Measurements from ENCODE around the gene STK10. TPM values are rescaled to one million over a fixed set of nuclear protein-coding genes. Genes with fewer than 3 reads are reported as not detected.

The STK10 gene
- 100 to 1,000 TPM; 140 to 158 TPM for total RNA-seq

DNA sequence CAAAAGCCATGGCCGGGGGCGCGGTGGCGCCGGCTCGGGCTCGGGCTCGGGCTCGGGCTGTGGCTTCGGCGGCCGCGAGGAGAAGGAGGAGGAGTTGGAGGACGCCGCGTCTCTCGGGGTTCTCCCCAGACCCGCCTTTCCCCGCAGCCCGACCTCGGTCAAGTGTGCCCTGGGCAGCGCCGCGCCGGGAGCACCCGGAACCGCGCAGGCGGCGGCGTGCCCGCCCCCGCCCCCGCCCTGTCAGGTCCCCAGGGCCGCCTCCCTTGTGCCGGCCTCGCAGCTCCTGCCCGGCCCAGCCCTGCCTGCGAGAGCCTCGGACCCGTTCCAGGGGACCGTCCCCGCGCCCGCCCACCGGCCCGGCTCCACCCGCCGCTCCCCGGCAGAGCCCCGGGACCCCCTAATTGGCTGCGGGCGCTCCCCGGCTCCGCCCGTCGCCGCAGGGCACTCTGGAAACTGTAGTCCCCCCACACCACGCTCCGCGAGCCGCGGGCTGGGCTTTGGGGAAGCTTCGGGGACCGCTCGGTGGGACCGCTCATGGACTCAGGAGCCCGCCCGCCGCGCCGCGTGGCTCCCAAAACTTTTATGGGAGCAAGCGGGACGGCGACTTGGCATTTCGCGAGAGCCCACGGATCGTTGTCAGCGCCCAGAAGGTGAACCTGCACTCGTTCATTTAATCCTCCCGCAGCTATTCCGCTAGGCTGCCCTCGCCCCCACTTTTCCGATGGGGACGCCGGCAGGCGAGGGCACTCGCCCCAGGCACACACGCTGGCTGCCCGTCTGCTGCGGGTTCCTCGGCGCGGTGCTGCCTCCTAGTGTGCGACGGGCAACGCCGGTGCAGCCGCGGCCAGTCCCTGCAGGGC, at the start of gene STK10:
STK10 (minus strand) TSS at position 192 of the 860 bp plus-strand sequence; CDS start at position 10, 182 bp downstream.
- Mint-ChIP-seq H3K36me3 (ENCODE audit: low read depth) (peaks cover 44% of the 10 kb centered on the region), H3K4me3 (peak within 1 kb of the TSS; percentile 97), H3K4me1 (peaks cover 18% of the 10 kb centered on the region), H3K27ac (peak within 1 kb of the TSS; percentile 97), H3K9me3 (no peaks in the 10 kb centered on the region), H3K27me3 (no peaks in the 10 kb centered on the region)
- peak; percentile 61 for ATAC-seq (replicated peaks)

DNA sequence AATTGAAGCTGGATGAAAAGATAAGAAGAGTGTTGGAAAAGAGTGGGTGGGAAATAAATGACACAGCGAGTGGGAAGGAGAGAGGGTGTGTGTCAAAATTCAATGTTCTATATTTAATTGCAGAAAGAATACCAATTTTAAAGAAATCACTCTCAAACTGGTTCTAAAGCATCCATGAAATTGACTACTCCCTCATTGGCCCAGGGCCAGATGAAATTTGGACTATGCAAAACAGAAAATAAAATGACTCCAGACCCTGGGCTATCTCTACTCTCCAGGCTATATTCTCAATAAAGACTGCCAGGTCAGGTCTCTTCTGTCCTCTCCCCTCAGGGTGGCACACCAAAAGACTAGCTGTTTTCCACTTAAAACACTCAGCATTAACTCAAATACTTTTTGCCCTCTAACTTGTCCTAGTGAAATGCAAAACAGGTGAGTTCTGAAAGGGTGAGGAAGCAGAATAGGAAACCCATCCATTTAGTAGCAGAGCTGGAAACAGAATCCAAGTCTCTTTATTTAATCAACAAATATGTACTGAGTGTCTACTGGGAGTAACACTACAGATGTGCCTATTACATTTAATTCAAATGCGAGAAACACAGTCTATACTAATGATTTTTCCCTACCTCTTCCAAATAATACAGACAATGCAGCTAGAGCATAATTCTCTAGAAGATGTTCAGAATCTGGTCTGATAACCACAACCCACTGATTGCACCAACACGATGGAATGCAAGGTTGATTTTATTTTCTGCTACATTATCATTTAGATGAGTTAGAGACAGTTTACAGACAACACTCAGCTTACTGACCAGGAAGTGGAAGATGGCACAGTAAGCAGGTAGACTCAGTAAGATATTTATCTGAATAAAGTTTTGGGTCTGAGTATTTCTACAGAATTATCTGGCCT, 48.1 kb upstream of the STK10 start:
- no peak overlapping the region for H3K27ac Mint-ChIP-seq
- H3K36me3 Mint-ChIP-seq (ENCODE audit: low read depth), result peaks cover 33% of the 10 kb centered on the region
- H3K4me3 Mint-ChIP-seq, result no peak overlapping the region
- no peak for ATAC-seq (replicated peaks)
- no peaks in the 10 kb centered on the region for H3K9me3 Mint-ChIP-seq
- H3K27me3 Mint-ChIP-seq, result no peaks in the 10 kb centered on the region
- H3K4me1 Mint-ChIP-seq, result peaks cover 35% of the 10 kb centered on the region

DNA sequence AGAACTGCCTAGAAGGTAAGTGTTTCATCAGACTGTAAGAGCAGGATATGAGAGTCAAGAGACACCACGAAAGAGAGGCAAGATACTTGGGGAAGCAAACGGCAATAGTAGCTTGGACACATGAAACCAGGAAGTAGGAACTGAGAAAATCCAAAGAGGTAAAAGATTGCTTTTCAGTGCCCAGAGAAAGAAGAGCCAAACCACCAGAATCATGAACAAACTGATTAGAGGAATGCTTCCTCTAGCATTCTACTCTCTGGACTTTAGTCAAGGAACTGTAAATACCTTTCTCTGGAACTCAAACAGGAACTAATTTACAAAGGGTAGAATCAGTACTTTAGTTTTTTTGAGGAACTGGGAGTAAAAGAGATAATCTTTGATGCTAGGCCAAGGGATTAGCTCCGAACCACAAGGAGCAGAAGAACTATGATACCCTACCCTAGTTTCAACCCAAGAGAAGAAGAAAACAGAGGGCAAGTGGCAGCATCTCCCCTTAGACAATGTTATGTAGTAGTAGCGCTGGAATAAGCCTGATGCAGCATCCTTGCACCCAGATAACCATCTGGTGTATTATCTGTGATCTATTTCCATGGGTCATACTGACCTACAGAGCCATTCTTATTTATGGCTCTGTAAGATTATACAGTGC, 47.2 kb upstream of the STK10 start:
- Mint-ChIP-seq H3K4me1 (peaks cover 37% of the 10 kb centered on the region), H3K27me3 (no peaks in the 10 kb centered on the region), H3K9me3 (no peaks in the 10 kb centered on the region), H3K27ac (no peak overlapping the region), H3K4me3 (no peak overlapping the region), H3K36me3 (ENCODE audit: low read depth) (peaks cover 41% of the 10 kb centered on the region)
- ATAC-seq (replicated peaks), result peak; percentile 14

DNA sequence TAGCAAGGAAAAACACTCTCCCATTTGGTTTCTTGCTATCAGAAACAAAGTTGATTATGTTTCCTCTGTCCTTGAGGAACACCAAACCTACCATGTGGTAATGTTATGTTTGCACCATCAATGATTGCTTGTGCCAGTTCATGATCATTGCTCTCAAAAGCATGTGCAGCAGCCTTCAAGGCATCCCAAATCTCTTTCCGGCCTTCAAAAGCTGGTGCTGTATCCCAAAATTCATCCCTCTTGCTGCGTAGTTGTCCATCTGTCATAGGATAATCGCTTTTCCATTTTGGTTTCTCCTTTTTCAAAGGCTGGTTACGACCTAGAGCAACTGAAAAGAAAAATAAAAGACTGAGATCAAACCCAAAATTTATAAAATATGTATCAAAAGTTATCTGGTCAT, 46.0 kb upstream of the STK10 start:
- Mint-ChIP-seq H3K4me1 (peaks cover 42% of the 10 kb centered on the region), H3K27me3 (no peaks in the 10 kb centered on the region), H3K4me3 (no peak overlapping the region), H3K9me3 (no peaks in the 10 kb centered on the region), H3K27ac (no peak overlapping the region), H3K36me3 (ENCODE audit: low read depth) (peaks cover 49% of the 10 kb centered on the region)
- no peak for ATAC-seq (replicated peaks)

DNA sequence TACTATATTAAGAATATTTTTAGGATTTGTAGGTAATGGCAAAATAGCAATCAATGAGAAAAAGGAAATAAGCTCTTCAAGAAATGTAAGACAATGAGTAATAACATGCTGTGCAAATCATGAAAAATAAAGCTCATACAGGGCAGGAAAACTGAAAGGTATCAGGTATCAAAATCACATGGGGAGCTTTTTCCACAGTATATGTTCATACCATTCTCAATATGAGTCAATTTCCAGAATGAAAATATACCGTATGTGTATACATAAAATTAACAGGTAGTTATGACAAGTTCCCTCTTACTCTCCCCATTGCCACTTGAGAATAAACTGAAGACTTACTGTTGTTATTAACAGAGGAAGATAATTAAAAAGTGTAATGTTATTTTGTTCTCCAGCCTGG, 41.9 kb upstream of the STK10 start:
- peak overlapping the region; percentile 1 for H3K4me3 Mint-ChIP-seq
- ATAC-seq (replicated peaks), result peak; percentile 96
- H3K9me3 Mint-ChIP-seq, result no peaks in the 10 kb centered on the region
- peaks cover 15% of the 10 kb centered on the region for H3K4me1 Mint-ChIP-seq
- no peaks in the 10 kb centered on the region for H3K27me3 Mint-ChIP-seq
- H3K36me3 Mint-ChIP-seq (ENCODE audit: low read depth), result peaks cover 77% of the 10 kb centered on the region
- H3K27ac Mint-ChIP-seq, result peak overlapping the region; percentile 27

DNA sequence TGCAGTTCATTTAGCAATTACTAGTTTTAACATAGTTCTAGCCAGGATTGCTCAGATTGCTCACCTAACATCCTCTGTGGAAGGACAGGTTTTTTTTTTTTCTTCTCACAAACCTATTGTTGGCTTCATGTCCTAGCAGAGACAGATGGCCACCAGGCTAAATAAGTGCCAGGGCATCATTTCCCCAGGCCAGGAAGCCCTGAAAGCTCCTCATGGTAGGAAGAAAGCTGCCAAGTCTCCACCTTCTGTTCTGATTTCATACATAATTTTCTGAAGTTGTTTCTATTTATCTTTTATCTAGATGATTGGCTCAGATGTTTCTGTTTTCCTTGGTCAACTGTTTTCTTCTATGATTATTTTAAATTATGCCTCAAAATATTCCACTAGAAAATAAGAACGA, 37.0 kb upstream of the STK10 start:
- Mint-ChIP-seq H3K27me3 (no peaks in the 10 kb centered on the region), H3K27ac (peak overlapping the region; percentile 84), H3K4me3 (peak overlapping the region; percentile 24), H3K4me1 (peaks cover 29% of the 10 kb centered on the region), H3K9me3 (no peaks in the 10 kb centered on the region), H3K36me3 (ENCODE audit: low read depth) (peaks cover 51% of the 10 kb centered on the region)
- no peak for ATAC-seq (replicated peaks)

DNA sequence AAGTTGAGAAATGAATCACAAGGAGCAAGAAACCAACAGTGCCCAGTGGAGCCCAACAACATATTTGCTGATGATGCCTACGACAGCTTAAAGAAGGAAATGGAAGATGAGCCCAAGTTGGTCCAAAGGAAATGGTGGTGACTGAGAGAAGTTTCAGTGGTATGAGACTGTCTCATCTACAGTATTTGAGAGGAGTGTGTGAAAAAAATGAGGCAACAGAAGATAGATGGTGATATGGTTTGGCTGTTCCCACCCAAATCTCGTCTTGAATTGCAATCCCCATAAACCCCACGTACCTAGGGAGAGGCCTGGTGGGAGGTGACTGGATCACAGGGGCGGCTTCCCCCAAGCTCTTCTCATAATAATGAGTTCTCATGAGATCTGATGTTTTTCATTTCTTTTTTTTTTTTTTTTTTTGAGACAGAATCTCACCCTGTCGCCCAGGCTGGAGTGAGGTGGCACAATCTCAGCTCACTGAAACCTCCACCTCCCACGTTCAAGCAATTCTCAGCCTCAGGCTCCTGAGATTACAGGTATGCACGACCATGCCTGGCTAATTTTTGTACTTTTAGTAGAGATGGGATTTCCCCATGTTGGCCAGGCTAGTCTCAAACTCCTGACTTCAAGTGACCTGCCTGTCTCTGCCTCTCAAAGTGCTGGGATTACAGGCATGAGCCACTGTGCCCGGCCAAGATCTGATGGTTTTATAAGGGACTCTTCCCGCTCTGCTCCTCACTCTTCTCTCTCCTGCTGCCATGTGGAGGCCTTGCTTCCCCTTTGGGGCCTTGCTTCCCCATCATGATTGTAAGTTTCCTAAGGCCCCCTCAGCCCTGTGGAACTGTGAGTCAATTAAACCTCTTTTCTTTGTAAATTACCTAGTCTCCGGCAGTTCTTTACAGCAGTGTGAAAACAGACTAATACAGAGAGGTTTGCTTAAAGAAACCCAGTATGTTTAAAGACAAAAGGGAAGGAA, 36.2 kb upstream of the STK10 start:
- H3K4me1 Mint-ChIP-seq, result peaks cover 25% of the 10 kb centered on the region
- peaks cover 54% of the 10 kb centered on the region for H3K36me3 Mint-ChIP-seq (ENCODE audit: low read depth)
- peak overlapping the region; percentile 84 for H3K27ac Mint-ChIP-seq
- no peaks in the 10 kb centered on the region for H3K27me3 Mint-ChIP-seq
- no peaks in the 10 kb centered on the region for H3K9me3 Mint-ChIP-seq
- H3K4me3 Mint-ChIP-seq, result peak overlapping the region; percentile 24
- ATAC-seq (replicated peaks), result peak; percentile 91

DNA sequence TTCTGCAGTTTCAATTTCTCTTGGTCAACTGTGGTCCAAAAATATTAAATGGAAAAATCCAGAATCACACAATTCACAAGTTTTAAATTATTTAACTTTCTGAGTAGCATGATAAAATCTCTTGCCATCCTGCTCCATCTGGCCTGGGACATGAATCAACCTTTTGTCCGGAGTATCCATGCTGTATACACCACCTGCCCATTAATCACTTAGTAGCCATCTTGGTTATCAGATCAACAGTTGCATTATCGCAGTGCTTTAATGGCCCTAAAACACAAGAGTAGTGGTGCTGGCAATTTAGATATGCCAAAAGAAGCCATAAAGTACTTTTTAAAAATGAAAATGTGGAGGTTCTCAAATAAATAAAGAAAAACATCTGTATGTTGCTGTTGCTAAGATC, 31.3 kb upstream of the STK10 start:
- peaks cover 21% of the 10 kb centered on the region for H3K4me1 Mint-ChIP-seq
- H3K36me3 Mint-ChIP-seq (ENCODE audit: low read depth), result peaks cover 64% of the 10 kb centered on the region
- no peak for ATAC-seq (replicated peaks)

DNA sequence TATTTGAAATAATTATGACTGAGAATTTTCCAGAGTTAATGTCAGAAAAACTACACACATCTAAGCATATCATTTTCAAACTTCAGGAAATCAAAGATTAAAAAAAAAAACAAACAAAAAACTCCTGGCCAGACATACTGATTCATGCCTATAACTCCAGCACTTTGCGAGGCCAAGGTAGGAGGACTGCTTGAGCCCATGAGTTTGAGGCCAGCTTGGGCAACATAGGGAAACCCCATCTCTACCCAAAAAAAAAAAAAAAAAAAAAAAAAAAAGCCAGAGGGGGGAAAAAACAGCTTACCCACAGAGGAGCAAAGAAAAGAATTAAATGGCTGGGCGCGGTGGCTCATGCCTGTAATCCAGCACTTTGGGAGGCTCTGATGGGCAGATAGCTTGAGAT, 28.3 kb upstream of the STK10 start:
- H3K9me3 Mint-ChIP-seq, result no peaks in the 10 kb centered on the region
- no peak overlapping the region for H3K4me3 Mint-ChIP-seq
- H3K4me1 Mint-ChIP-seq, result peaks cover 6% of the 10 kb centered on the region
- no peaks in the 10 kb centered on the region for H3K27me3 Mint-ChIP-seq
- H3K27ac Mint-ChIP-seq, result no peak overlapping the region
- H3K36me3 Mint-ChIP-seq (ENCODE audit: low read depth), result peaks cover 74% of the 10 kb centered on the region
- ATAC-seq (replicated peaks), result no peak

More for the DNA sequence above, 31.3 kb upstream of the STK10 start:
- Mint-ChIP-seq H3K27me3 (no peaks in the 10 kb centered on the region), H3K9me3 (no peaks in the 10 kb centered on the region), H3K4me3 (no peak overlapping the region), H3K27ac (no peak overlapping the region)

DNA sequence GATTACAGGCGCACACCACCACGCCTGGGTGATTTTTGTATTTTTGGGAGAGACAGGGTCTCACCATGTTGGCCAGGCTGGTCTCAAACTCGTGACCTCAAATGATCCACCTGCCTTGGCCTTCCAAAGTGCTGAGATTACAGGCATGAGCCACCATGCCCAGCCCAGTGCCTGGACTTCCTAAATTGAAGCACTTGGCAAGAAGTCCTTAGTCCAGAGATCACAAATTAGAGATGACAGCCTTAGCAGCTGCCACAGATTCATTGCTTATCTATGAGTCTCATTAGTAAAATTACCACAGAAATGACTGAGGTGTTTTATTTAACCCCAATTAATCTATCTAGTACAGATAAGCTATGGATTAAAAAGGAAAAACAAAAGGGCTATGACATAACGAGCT, 25.1 kb upstream of the STK10 start:
- Mint-ChIP-seq H3K27me3 (no peaks in the 10 kb centered on the region), H3K27ac (no peak overlapping the region), H3K36me3 (ENCODE audit: low read depth) (peaks cover 56% of the 10 kb centered on the region), H3K4me3 (no peak overlapping the region), H3K4me1 (peaks cover 6% of the 10 kb centered on the region), H3K9me3 (no peaks in the 10 kb centered on the region)
- ATAC-seq (replicated peaks), result no peak

DNA sequence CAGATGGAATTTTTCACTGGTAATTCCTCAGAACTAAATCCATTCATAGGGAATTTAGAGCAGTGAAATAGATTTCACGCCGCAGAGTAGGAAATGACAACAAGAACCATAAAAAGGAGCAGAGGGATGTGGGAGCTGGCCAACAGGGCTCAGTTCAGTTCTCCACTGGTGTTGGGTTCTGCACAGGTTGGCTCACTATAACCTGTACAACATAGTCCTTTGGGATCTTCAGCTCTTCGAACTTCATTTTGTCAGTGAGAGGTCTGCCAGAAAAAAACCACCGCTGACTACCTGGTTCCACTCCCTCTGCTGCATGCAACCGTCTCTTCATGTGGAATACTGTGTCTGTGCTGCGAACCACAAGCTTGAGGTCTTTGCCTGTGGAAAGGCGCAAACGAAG, 23.7 kb upstream of the STK10 start:
- Mint-ChIP-seq H3K27ac (no peak overlapping the region), H3K4me3 (no peak overlapping the region), H3K27me3 (no peaks in the 10 kb centered on the region), H3K9me3 (no peaks in the 10 kb centered on the region), H3K4me1 (peaks cover 4% of the 10 kb centered on the region), H3K36me3 (ENCODE audit: low read depth) (peaks cover 43% of the 10 kb centered on the region)
- ATAC-seq (replicated peaks), result no peak

DNA sequence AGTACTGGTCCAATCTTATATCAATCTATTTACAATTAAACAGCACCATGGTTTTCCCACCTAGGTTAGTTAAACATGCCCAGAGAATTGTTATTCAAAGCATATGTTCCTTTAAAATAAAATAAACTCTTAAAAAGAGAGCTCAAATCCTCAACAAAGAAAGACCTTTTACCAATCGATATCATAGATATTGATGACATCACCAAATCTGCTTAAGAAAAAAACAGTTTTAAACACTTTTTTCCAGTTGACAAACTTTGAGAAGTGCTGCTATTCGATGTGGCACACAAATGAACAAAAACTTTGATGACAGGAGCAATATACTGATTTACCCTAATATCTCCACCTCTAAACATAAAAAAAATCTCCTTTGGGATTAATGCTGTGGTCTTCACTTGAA, 21.7 kb upstream of the STK10 start:
- no peak for ATAC-seq (replicated peaks)
- peaks cover 29% of the 10 kb centered on the region for H3K36me3 Mint-ChIP-seq (ENCODE audit: low read depth)
- no peaks in the 10 kb centered on the region for H3K27me3 Mint-ChIP-seq
- peaks cover 4% of the 10 kb centered on the region for H3K4me1 Mint-ChIP-seq
- H3K9me3 Mint-ChIP-seq, result no peaks in the 10 kb centered on the region
- no peak overlapping the region for H3K4me3 Mint-ChIP-seq
- no peak overlapping the region for H3K27ac Mint-ChIP-seq

DNA sequence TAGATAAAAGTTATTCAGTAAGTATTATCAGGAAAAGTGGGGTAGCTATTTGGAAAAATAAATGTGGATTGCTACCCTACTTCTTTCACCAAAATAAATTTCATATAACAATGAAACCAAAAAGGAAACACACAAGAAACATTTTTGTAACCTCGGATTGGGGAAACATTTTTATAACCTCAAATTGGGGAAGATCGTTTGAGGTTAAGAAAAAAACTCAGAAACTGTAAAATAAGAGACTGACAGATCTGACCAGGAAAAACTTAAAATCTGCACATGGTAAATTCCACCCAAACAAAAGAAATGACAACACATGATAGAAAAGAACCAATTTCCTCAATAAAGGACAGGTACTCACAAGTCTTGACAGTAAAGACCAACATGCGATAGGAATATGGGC, 19.5 kb upstream of the STK10 start:
- no peaks in the 10 kb centered on the region for H3K9me3 Mint-ChIP-seq

More for the DNA sequence above, 19.5 kb upstream of the STK10 start:
- H3K4me1 Mint-ChIP-seq, result peaks cover 4% of the 10 kb centered on the region
- H3K27me3 Mint-ChIP-seq, result no peaks in the 10 kb centered on the region
- H3K27ac Mint-ChIP-seq, result no peak overlapping the region
- H3K36me3 Mint-ChIP-seq (ENCODE audit: low read depth), result peaks cover 22% of the 10 kb centered on the region
- ATAC-seq (replicated peaks), result no peak
- no peak overlapping the region for H3K4me3 Mint-ChIP-seq
